H1 (cell line): ENCODE measurements around the gene KRT17. TPM values are rescaled to one million over a fixed set of nuclear protein-coding genes. Genes with fewer than 3 reads are reported as not detected.

Source experiments
- BRCA1 ChIP-seq: IDR thresholded peaks from 2 replicates; pipeline ENCODE4 v1.6.1; 2012; ENCODE audit warnings: low read depth, low read length, improper control_type of control experiment
- CEBPB ChIP-seq: IDR thresholded peaks from 2 replicates; pipeline ENCODE4 v1.6.1; 2012; ENCODE audit warnings: low read depth, low read length
- CHD2 ChIP-seq: IDR thresholded peaks from 2 replicates; pipeline ENCODE4 v1.6.1; 2012; ENCODE audit warnings: low read length, improper control_type of control experiment
- KDM5A ChIP-seq: fragments of 200-600 bp; IDR thresholded peaks from 2 replicates; pipeline ENCODE4 v1.7.1; 2012; ENCODE audit warnings: mild to moderate bottlenecking, low read length, inconsistent platforms, mixed read lengths
- polyA plus RNA-seq, 7 experiments: library from polyadenylated mRNA; depleted of rRNA in 3 of 7; stranded (reverse) in 5 of 7; unstranded in 2 of 7; fragments of >200 nt in 5 of 7; fragments of 200-250 nt in 2 of 7; gene quantifications; 1 replicate in 5 of 7; 2 replicates in 1 of 7; 4 replicates in 1 of 7; pipeline versions ENCODE4 v1.2.1 to v1.2.3, GENCODE V29; 2011 to 2013; ENCODE audit warnings: missing spikeins in 2 of 7, mixed read lengths in 2 of 7
- total RNA-seq: library from RNA; stranded (reverse); fragmentation: NEBNext Ultra II Directional; extraction: Animal tissue kit (Norgen Biotek cat#: 25700); gene quantifications from 2 replicates; pipeline ENCODE4 v1.2.1, GENCODE V29; 2021

The KRT17 gene
- total and polyA plus RNA-seq, 2 of the 8 experiments (the other 6 are each of a cell fraction or from before 2014, with no cell fraction given) = 0.50 to 0.95 TPM

DNA sequence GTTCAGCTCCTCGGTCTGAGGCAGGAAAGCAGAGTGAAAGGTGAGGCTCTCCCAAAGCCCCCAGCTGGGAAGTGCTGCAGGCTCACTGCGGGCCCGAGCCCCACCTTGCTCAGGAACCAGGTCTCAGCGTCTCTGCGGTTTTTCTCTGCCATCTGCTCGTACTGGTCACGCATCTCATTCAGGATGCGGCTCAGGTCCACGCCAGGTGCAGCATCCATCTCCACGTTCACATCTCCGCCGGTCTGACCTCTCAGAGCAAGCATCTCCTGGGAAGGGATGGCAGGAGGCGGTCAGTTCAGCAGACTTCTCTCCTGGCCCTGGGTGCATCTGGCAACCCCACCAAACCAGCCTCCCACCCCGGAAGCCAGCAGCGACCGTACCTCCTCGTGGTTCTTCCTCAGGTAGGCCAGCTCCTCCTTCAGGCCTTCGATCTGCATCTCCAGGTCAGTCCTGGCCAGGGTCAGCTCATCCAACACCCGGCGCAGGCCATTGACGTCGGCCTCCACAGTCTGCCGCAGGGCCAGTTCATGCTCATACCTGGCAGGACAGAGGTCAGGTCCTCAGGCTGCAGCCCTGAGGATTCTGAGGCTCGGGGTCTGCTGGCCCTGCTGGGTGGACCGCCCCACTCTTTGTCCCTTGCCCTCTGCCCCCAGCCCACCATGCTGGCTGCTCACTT is 13.3 kb downstream of the KRT17 start (continued):
- TF ChIP-seq CEBPB = no peak
- no peak for TF ChIP-seq KDM5A
- TF ChIP-seq BRCA1 = no peak
- no peak for TF ChIP-seq CHD2
